NB4 (cell line): ENCODE measurements around the gene TACC2.
"Not testable (repeated sequence)": the region's sequence is repeated elsewhere in the genome, so short reads cannot be mapped to it uniquely, and the experiment has no call there.

Experiments used
- DNase-seq: peaks from one replicate; pipeline ENCODE4 v3.0.0; 2010; ENCODE audit warnings: low read depth
- H3K4me3 ChIP-seq: one replicate; pipeline ENCODE4 v1.5.1; 2011; ENCODE audit warnings: mild to moderate bottlenecking, low read depth, low read length, moderate library complexity
- CTCF ChIP-seq: IDR thresholded peaks from one replicate; pipeline ENCODE4 v1.5.1; 2012; ENCODE audit warnings: low read depth, low read length
- MYC ChIP-seq: IDR thresholded peaks from 2 replicates; pipeline ENCODE4 v1.6.1; 2011; ENCODE audit warnings: low read depth, low read length
- POLR2A ChIP-seq: IDR thresholded peaks from 2 replicates; pipeline ENCODE4 v1.6.1; 2011; ENCODE audit warnings: mild to moderate bottlenecking; ENCODE audit not compliant: insufficient read length; ENCODE audit errors: extremely low read depth
- TF ChIP-seq, protein P1 (sequence below): IDR thresholded peaks from 2 replicates; pipeline ENCODE4 v1.6.1; 2011; ENCODE audit warnings: low read depth, low read length

TACC2 gene

GRCh38 chr10:122012731-122013130, 23.8 kb downstream of the TACC2 start:
- TF ChIP-seq MYC (no peak), CTCF (no peak), POLR2A (no peak)
- TF ChIP-seq, protein P1, sequence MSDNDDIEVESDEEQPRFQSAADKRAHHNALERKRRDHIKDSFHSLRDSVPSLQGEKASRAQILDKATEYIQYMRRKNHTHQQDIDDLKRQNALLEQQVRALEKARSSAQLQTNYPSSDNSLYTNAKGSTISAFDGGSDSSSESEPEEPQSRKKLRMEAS, result no peak
- no peak for DNase-seq
- H3K4me3 ChIP-seq, result no peak overlapping the region

DNA sequence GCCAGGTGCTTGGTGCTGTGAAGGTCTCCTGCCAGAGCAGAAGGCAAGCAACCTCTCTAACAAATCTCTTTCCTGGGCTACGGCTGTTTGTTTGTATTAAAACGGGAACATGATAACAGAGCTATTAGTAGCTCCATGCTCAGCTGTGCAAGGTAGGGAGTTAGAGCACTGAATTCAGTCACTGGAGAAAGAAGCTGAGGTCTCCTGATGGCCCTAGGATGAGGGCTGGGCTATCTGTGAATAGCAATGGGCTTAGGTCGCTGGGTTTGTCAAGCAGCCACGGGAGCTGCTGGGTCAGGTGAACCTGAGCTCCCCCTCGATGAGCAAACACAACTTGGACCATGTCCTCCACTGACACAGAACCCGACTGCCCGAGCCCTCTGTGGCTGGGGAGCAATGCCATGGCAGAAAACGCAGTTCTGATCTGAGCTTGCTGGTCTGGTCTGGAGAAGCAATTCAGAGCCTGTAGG, 24.4 kb downstream of the TACC2 start:
- TF ChIP-seq CTCF (no peak), MYC (no peak), POLR2A (no peak)
- TF ChIP-seq, protein P1, result no peak
- DNase-seq, result no peak
- no peak overlapping the region for H3K4me3 ChIP-seq

DNA sequence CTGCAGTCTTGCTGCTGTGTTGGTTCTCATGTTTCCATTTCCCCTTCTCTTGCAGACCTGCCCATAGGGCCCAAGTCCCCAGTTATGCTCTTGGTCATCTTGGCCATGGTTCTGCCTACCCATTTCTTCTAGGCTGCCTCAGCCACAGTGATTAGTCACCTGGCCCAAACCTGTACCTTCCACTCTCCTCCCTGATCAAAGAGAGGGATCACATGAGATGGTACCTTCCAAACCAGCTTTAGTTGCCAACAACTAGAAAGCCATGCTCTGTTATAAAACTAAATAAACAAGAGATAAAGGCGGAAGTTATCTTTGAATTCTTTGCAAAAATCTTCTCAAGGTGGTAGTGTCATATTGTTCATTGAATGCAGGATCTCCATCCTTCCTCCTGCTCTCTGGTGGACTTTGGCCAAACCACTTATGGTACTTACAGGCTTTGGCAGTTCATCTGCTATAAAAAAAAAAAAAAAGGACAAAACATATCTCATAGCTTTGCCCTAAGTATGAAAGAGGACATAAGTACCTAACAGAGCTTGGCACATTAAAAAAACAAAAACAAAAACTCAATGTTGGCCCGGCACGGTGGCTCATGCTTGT, 25.8 kb downstream of the TACC2 start:
- no peak for DNase-seq
- TF ChIP-seq CTCF (no peak), MYC (no peak), POLR2A (no peak)
- TF ChIP-seq, protein P1, result no peak
- no peak overlapping the region for H3K4me3 ChIP-seq

- peak; percentile 34 for DNase-seq
- not testable (repeated sequence) for H3K4me3 ChIP-seq
Measured at GRCh38 chr10:122017926-122018325, 29.0 kb downstream of the TACC2 start.

GRCh38 chr10:122018491-122018890, 29.5 kb downstream of the TACC2 start:
- no peak overlapping the region for H3K4me3 ChIP-seq
- no peak for TF ChIP-seq POLR2A
- TF ChIP-seq CTCF, result no peak
- no peak for TF ChIP-seq MYC
- TF ChIP-seq, protein P1, result no peak
- peak; percentile 17 for DNase-seq

DNA sequence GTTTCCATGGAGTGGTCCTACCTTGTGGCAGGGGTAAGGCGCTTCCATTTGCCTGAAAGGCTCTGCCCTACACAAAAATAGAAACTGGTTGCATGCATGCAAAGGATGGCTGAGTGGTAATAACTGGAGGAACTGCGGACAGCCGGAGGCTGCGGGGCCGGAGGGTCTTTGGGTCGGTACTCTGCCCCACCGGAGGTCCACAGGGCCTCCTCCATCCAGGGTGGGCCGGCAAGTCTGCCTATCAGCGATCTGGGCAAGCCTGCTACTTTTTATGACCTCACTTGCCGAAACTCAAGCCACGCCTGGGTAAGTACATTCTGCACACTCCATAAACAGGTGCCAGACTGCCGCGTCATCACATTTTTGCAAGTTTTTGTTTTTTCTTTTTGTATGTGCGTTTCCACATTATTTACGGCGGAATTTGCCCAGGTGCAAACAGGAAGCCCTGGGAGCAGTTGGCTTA, 30.0 kb downstream of the TACC2 start:
- H3K4me3 ChIP-seq, result no peak overlapping the region
- DNase-seq, result no peak

DNA sequence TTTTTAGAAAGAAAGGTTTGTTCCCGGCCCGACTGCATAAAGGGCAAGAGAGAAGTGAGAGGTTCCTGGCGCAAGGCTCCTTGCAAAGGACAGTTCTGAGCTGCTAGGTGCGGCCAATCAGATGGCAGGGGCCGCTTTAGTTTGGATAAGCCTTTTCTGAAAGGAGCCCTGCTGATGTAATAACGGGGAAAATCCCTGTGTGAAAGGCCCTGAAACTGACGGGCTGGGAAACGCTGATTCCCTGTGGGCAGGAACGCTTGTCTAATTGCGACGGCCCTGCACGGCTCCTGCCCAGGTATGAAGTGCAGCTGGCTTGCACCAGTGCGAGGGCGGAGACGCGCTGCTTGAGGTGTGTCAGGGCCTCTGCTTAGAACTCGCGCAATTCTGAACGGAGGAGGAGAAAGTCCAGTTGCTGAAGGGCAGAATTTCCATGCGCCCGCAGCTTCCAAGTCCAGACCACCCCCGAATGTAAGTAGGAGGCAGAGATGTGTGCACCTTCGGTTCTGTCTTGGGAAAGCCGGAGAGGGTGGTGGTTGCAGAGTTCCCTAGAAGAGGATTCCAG, 30.5 kb downstream of the TACC2 start:
- H3K4me3 ChIP-seq, result no peak overlapping the region
- TF ChIP-seq CTCF, result no peak
- no peak for TF ChIP-seq POLR2A
- TF ChIP-seq, protein P1, result no peak
- TF ChIP-seq MYC, result no peak
- DNase-seq, result no peak

More for the DNA sequence above, 30.0 kb downstream of the TACC2 start:
- TF ChIP-seq POLR2A, result no peak
